HG03558 (cell line): ENCODE measurements around the gene NMUR1.
A peak's percentile ranks its signal among the peaks of the same experiment; 100 is the strongest.

Experiments used
- ATAC-seq: cut with Tn5 transposase; IDR thresholded peaks from one replicate; pipeline ENCODE4 v1.9.1; 2021; ENCODE audit warnings: moderate number of reproducible peaks; ENCODE audit not compliant: unreplicated experiment; ENCODE audit errors: extremely low read depth

Gene NMUR1

DNA sequence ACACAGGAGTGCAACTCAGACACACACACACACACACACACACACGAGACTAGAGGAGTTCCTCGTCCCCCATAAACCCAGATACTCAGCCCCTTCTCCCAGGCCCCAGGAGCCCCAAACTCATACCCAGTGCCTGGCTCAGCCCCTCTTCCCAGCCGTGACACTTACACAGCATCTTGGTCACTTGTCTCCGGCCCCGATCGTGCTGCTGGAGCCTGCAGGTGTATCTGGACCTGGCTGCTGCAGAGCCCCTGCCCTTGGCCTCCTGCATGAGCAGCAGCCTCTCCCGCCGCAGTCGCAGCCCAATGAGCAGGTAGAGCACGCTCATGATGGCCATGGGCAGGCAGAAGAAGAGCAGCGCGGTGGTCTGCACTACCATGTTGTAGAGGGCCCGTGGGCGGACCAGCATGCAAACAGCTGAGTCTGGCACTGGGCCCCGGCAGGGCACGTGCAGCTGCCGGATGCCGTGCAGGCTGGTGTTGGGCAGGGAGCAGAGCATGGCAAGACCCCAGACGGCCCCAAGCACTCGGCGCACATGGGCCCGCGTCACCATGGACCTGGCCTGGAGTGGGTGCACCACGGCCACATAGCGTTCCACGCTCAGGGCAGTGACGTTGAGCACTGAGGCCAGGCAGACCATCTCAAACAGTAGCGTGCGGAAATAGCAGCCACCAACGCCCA, 2.1 kb downstream of the NMUR1 start:
- ATAC-seq, result no peak

DNA sequence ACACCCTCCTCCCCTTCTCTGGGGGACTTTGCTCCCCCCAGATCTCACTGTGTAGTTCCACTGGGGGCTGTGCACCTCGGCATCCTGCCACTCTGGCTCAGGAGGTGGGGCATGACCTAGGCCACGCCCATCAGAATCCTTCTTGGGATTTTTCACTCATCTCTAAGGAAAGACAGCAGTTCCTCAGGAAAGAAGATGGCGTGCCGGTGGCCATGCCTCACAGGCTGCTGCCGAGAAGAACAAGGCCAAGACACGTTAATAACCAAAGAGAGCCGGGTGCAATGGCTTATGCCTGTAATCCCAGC, 3.2 kb downstream of the NMUR1 start:
- ATAC-seq, result no peak

DNA sequence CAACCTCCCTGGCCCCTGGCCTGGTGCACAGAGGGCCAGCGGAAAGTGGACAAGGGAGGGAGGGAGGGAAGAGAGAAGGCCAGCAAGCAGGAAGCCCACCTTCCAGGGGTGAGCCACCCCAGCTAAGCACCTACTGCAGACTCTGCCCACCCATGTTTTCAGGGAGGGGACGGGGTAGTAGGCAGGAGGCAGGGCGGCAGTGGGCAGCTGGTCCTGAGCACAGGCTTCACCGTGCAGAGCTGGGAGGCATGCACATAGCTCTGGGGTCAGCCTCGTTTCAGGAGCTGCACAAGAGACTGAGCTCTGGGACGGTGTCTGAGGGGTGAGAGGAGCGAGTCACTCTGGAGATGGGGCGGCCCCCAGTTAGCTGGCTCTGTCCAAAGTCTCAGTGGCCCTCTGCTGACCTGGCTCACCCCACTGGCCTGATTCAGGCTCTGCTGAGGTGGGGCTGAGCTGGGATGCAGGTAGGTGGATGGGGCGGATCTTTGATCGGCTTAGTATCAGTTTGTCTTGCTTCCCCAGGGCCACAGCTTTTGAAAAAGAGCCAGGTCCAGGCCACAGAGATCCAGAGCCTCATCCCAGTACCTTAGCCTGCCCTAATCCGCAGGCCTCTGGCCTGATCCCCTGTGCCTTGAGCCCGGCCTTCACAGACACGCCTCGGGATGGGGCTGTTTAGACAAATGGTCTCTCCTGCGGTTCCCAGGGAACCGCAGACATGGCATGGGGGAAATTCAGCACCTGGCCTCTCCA, 3.7 kb downstream of the NMUR1 start:
- no peak for ATAC-seq

DNA sequence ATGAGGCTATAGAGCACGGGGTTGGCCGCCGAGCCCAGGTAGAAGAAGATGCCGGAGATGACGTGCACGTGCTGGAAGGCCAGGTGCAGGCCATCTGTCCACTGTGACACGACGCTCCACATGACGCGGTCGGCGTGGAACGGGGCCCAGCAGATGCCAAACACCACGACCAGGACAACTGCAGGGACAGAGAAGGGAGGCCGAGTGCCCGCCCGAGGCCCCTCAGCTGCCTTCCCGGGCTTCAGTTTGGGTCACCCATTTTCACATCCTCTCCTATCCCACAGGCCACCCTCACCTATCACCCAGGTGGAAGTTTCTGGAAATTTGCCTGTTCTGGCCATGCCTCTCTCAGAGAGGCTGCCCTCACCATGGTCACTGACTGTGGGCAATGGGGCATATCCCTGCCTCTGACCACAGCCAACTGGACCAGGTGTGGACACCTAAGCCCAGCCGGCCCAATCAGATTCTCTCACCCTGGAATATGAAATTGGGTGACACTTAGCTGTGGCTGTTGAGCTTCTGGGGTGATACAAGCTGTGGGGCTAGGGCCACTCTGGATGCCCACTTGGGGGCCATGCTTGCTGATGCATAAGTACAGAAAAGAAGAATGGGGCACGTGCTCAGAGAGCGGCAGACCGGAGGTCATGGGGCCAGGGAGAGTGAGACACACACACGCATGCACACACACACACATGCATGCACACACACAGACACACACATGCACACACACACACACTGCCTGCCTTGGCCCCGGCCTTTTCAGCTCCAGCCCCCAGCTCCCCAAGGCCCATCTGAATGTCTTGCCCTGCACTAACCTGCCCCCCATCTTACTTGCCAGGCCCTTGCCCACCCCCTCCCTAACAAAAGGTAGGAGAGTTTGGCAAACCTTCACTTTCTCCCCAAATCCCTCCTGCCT, 4.7 kb downstream of the NMUR1 start:
- no peak for ATAC-seq

DNA sequence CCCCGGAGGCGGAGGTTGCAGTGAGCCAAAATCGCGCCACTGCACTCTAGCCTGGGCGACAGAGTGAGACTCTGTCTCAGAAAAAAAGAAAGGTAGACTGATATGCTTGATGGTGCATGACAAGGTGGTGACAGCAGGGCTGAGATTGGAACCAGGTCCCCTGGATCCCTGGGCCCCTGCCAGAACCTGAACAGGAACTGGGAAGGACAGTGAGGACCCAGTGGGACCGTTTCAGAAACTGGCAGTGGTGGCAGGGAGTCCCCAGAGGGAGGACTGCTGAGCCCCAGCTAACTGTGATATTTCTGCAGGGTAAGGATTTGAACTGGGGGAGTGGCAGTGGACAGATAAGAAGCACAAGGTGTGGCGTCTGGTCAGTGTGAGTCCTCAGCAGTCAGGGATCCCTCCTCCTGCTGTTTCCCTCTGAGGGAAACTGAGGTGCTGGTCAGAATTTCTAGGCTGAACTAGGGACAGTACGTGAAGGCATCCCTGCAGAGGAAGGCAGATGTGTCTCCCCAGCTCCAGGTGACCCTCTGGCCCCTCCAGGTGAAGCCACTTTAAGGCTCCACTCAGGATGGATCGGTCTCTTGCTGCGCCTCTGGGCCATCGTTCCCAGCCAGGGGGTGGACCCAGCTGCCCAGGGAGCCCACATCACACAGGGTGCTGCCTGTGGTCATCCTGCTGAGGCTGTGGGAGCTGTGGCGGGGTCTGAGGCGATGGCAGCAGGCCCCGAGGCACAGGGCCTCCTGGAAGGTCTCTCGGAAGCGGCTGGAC, 5.6 kb downstream of the NMUR1 start:
- ATAC-seq, result no peak

DNA sequence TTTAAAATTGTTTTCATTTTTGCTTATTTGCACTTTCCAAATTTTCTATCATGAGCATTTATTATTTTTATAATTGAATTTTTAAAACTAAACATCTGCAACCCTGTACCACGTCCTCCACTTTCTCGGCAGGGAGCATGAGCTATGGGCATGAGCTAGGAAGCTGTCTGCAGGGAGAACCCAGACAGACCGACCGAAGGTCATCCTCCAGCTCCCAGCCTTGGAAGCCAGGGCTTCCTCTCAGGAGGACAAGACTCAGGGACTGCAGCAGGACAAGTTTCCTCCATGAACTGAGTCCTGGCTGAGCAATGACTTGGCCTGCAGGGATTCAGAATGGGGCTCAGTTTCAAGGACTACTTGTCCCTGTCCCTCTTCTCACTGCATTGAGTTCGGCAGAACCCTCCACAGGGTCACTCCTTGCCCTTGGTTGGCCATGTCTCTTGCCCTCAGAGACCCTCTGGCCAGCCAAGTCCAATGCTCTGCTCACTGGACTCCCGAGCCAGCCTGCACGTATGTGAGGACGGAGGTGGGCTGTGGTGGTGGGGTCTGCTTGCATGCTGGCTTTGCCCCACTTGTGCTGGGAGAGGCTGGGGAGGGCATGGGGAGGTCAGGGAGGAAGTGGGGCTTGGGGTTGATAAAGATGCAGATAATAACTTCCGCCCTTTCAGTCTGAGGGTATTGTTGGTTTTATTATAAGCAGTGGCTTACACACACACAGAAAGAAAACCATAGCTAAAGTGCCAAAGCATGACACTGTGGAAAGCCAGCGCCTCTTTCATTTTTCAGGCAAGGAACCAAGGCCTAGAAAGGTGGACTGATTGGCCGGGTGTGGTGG, 6.6 kb downstream of the NMUR1 start:
- ATAC-seq, result no peak

DNA sequence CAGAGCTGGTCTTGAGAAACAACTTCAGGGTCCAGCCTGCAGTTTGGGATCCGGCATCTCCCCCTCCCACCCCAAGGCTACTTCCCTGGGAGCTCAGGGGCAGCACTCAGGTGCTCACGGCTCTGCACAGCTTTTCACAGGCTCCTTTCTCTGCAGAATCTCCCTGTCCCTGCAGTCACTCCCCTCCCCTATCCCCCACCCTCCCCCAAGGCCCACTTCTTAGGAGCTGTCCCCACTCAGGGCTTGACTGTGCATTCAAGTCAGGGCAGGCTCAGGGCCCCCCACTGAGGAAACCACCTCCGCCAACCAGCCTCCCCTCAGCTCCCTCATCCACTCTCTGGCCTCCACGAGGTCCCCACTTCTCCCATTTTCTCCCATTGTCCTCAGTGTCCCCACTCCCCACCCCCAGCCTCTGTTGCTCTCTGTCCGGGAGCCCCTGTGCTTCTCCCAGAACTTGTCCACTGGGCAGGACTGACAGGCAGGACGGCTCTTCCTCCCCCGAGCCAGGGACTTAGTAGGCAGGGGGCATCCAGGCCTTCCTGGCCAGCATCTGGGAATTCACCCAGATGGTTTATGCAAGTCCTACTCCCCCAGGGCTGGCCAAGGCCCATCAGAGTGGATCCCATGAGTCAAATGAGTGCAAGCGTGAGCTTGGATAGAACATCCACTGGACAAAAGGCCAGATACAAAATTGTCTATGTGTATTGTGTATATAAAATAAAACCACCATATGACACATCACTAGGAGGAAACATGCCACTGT, 7.6 kb downstream of the NMUR1 start:
- no peak for ATAC-seq

DNA sequence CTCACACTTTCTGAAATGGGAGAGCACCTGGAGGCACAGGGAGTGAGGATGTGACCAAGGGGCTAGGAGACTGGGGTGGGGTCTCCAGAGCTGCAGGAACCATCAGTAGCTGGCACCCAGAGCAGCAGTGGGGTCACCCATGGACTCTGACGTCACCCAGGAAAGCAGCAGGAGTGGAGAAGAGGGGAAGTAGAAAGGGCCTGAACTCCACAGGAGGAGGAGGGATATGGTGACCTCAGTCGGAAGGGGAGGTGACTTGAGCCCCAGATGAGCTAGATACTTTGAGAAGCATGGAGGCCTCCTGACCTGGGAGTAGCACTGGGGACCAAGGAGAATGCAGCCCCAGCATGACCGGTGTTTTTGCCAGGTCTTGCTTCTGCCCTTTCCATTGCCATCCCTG, 8.8 kb downstream of the NMUR1 start:
- ATAC-seq, result no peak

DNA sequence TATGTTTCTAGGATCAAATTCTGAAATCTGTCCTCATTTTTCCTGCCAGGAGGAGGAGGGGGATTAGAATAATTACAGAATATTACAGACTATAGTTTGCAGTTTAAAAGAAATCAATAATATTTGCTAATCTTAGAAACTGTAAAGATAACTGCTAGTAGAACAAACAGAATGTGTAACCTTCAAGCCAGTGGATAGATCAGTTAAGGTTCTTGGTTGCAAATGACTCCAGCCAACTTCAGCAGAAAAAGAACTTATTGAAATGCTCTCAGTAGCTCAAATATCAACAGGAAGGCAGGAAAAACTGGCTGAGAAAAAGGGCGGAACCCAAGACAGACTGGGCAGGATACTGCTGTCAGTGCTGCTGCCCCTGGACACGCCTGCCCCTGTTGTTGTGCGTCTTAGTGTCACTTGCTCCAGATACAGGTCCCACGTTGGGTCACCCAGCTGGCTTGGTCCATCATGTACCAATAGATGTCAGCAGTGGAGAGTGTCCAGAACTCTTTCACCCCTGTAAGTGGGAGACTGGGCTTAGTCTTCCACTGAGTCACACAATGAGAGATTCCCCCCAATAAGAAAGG, 10.2 kb downstream of the NMUR1 start:
- ATAC-seq, result no peak

DNA sequence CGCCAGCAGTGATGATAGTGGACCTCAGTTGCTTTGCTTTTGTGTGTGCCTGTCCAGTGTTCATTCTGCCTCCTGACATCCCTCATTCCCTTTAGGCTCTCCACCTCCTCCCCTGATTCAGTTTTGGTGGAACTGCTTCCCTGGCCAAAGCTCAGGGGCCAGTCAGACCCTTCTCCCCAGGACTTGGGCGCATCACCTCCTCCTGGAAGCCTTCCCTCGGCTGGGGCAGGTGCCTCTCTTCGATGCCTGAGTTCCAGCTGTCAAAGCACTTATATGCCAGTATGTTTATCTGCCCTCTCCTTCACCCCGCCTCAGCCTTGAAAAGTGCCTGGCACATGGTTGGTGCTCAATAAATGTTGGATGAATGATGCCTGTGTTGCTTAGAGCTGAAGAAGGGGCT, 11.5 kb downstream of the NMUR1 start:
- ATAC-seq, result no peak

DNA sequence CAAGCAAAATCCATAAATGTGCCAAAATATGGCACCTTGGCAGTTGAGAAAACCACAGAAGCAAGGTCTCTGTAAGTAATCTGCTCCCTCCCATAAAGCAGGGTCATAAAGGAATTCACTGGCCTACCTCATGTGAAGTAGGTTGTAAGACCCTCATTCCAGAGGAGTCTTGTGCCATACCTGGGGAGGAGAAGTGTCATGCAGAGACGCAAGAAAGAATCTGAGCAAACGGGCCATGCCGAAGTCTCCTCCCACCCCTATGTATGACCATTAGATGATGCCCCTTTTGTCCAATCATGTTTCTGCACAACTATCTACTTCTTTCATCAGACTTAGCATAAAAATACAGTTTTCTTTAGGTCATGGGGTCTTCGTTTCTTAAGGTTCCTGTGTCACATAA, 14.6 kb downstream of the NMUR1 start:
- no peak for ATAC-seq

DNA sequence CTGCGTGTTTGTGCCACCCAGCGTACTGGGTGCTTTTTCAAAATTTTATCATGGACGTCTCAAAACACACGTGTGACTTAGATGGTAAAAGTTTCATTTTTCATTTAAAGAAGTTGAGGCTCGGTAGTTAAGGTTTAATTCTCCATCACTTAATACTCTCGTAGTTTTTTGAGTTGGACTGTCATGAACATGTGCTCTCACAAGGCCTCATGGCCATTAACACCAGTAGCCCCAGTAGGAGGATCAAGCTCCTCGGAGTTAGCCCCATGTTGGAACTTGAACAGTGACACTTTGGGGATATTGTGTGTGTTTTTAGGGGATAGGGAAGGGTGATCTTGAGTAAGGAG, 15.3 kb downstream of the NMUR1 start:
- no peak for ATAC-seq

DNA sequence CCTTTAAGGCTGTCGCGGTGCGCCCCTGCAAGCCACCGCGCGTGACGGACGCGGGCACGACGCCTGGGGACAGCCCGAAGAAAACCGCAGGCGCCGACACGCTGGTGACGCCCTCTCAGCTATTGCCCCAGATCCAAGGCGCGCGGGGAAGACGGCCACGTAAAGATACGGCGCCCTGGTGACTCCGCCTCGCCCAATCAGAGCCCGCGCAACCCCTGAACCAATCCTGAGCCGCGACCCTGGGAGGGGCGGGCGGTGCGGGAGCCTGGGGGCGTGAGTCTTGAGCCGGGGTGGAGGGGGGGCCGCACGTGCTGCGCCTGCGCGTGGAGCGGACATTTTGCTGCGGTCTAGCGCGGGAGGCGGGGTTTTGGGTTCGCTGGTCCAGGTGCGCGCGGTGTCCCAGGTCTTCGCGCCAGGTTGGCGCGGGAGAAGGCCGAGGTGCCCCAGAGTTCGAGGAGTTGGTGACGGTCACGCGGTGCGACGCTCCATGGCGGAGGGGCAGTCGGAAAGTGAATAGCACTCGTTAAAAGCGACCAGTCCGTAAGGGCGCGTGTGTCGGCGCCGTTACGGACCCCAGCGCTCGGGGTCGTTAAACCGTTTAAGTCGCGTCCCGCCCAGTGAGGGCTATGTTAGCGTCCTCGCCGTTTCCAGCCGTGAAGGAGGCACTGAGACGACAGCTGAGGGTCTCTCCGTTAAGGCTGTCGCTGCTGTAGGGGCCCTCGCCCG, 15.9 kb downstream of the NMUR1 start:
- ATAC-seq, result peak; percentile 90

DNA sequence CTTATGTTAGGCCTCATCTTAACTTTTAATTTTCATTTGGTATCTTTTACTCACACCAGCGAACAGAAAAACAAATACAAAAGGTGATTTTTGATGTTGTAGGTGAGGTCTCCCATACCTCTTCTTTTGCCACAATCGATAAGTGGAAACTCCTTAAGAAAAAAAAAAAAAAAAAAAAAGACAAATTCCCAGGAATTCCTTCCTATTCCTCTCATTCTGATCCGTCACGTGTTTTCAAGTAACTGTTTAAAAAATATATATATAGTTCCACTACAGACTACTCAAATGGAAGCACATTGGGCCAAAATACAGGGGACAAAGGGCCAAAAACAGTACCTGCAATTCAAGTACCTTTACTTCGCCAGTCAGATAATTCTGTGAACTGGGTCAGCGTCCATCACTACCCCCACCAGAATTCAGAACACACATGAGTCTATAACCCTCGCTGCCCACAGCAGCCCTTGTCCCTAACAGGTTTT, 16.5 kb downstream of the NMUR1 start:
- no peak for ATAC-seq

DNA sequence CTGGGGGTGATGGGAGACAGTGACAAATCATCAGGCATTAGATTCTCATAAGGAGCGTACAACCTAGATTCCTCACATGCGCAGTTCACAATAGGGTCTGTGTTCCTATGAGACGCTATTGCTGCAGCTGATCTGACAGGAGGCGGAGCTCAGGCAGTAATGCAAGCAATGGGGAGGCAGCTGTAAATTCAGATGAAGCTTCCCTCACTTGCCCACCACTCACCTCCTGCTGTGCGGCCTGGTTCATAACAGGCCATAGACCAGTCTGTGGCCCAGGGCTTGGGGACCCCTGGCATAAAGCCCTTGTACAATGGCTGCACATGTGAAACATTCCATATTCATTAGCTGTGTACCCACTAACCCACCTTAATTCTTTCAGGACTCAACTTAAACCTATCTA, 18.0 kb downstream of the NMUR1 start:
- no peak for ATAC-seq

DNA sequence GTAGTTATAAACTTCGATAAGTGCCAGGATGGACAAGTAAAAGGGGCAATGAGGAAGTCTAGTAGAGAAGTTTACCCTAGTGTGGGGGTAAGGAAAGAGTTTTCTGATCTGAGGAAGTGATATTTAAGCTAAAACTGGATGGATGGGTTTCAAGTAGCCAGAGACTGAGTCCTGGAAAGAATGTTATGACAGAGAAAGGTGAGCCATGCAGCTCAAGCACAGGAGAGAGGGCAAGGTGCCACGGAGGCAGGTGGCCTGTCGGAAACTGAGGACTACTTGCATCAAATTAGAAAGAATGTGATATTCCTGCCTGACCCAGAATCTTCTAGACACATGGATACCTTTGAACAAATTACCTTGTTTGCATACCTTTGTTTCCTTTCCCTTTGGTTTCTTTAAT, 26.5 kb downstream of the NMUR1 start:
- no peak for ATAC-seq

DNA sequence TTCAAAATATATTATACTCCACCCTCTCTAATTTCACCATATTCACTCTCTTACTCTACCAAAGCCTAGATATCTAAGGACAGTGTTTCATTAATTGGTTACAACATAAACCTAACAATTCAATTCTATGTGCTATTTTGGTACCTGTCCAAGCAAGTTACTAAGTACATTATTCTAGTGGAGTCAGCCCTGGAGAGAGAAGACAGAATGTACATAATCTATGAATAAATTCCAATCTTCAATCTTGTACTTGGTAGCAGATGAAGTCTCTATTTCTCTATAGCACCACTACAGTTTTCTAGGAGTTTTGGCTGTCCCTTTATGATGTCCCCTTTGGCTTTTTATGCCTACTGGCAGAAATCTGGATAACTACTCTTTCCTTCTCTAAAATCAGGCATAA, 27.6 kb downstream of the NMUR1 start:
- ATAC-seq, result no peak

DNA sequence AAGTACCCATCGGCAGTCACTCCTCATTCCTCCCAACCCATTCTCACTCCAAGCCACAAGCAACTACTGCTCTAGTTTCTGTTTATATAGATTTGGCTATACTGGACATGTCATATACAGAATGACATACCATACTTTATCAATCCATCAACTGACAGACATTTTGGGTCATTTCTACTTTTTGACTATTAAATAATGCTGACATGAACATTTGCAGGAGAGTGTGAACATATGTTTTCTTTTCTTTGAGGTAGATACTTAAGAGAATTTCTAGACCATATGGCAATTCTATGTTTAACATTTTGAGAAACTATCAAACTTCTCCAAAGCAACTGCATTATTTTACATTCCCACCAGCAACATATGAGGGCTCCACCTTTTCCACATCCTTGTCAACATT, 32.6 kb downstream of the NMUR1 start:
- no peak for ATAC-seq
